ENCODE measurements around the gene SBNO2. TPM values are rescaled to one million over a fixed set of nuclear protein-coding genes. Genes with fewer than 3 reads are reported as not detected.

The SBNO2 gene
- total RNA-seq, 1 experiment from 2014 or later, result 46.3 TPM

- H3K4me1 Mint-ChIP-seq, result peaks cover 6 to 22% of the 10 kb centered on the region in 2 experiments
- H3K9me3 Mint-ChIP-seq, result peaks cover 0 to 2% of the 10 kb centered on the region in 2 experiments; a peak in 1 of 5 replicates
- DNase-seq, result no peak
- no peak for TF ChIP-seq CTCF (conservative IDR thresholded peaks at IDR 0.05)
- H3T11ph ChIP-seq (ENCODE audit: low read length), result no peak overlapping the region
- H3K27ac Mint-ChIP-seq, result no peak overlapping the region
- no peak overlapping the region for H3K4ac ChIP-seq (ENCODE audit: low read depth, low read length)
- H2AFZ ChIP-seq (ENCODE audit: low read length), result no peak overlapping the region
- no peak overlapping the region for H2BK12ac ChIP-seq (ENCODE audit: insufficient read length, low read depth, low read length)
- no peaks in the 10 kb centered on the region; the same call in 1 of the 2 replicates for H3K4me1 ChIP-seq (ENCODE audit: insufficient read depth, low read length)
- no peak overlapping the region for H3K9ac ChIP-seq (ENCODE audit: extremely low read depth, insufficient read length, low read length)
- peaks cover 7% of the 10 kb centered on the region for H3K23me2 ChIP-seq (ENCODE audit: insufficient read length, low read depth, low read length, poor library complexity, severe bottlenecking)
- H3K27me3 ChIP-seq (ENCODE audit: insufficient read depth, low read length), result no peaks in the 10 kb centered on the region
- H2BK20ac ChIP-seq (ENCODE audit: low read depth, low read length, poor library complexity, severe bottlenecking), result no peak overlapping the region
- no peak overlapping the region for H4K5ac ChIP-seq (ENCODE audit: insufficient read length, low read depth, low read length)
- H3K4me2 ChIP-seq (ENCODE audit: insufficient read depth, insufficient read length, low read length), result no peak overlapping the region
- H3K23ac ChIP-seq (ENCODE audit: insufficient read length, low read depth, low read length), result no peak overlapping the region
- peaks cover 12% of the 10 kb centered on the region; the same call in 1 of the 2 replicates for H3K79me2 ChIP-seq (ENCODE audit: insufficient read depth, low read length)
- no peak overlapping the region for H4K8ac ChIP-seq (replicated peaks; ENCODE audit: insufficient read length, low read depth, low read length)
- H3K14ac ChIP-seq (ENCODE audit: insufficient read depth, low read length), result no peak overlapping the region
- peaks cover 6 to 36% (median 28%) of the 10 kb centered on the region in 3 experiments; a peak in 6 of 7 replicates for H3K36me3 Mint-ChIP-seq (ENCODE audit: insufficient read depth in 1 of 3, low read depth in 3 of 3)
- no CpG with 5 or more reads among the region's 15 CpGs for WGBS (ENCODE audit: extremely low coverage, insufficient read length, low lambda C conversion rate)
- H2BK15ac ChIP-seq (ENCODE audit: low read depth, low read length), result no peak overlapping the region
- H3K27me3 Mint-ChIP-seq (ENCODE audit: low read depth), result no peaks in the 10 kb centered on the region
- H3K18ac ChIP-seq (ENCODE audit: insufficient read length, low read depth, low read length), result no peak overlapping the region
- peaks cover 11% of the 10 kb centered on the region for H3K79me1 ChIP-seq (ENCODE audit: insufficient read depth, low read depth, low read length, poor library complexity, severe bottlenecking)
- H4K91ac ChIP-seq (ENCODE audit: insufficient read length, low read depth, low read length), result no peak overlapping the region
- H3K9me3 ChIP-seq (ENCODE audit: control insufficient read depth, low read depth, low read length), result no peaks in the 10 kb centered on the region
- H4K20me1 ChIP-seq (ENCODE audit: control insufficient read depth, insufficient read depth, insufficient read length), result no peaks in the 10 kb centered on the region
- H3K56ac ChIP-seq (ENCODE audit: insufficient read length, low read depth, low read length), result no peak overlapping the region
- peak overlapping the region; percentile 91 to 92 for H3K4me3 Mint-ChIP-seq
- H3K27ac ChIP-seq (ENCODE audit: insufficient read length, low read depth, low read length), result no peak overlapping the region
- no peak overlapping the region for H2BK120ac ChIP-seq (ENCODE audit: low read depth, low read length, poor library complexity, severe bottlenecking)
- H2AK5ac ChIP-seq (ENCODE audit: insufficient read length, low read length), result no peak overlapping the region
- no peak overlapping the region for H2BK5ac ChIP-seq (ENCODE audit: insufficient read length, low read length)
Measured at GRCh38 chr19:1093330-1093729, 80.7 kb downstream of the SBNO2 start.
